Measurements from ENCODE around the gene CDC42BPB.
"Not testable (repeated sequence)": the region's sequence is repeated elsewhere in the genome, so short reads cannot be mapped to it uniquely, and the experiment has no call there.

CDC42BPB gene

DNA sequence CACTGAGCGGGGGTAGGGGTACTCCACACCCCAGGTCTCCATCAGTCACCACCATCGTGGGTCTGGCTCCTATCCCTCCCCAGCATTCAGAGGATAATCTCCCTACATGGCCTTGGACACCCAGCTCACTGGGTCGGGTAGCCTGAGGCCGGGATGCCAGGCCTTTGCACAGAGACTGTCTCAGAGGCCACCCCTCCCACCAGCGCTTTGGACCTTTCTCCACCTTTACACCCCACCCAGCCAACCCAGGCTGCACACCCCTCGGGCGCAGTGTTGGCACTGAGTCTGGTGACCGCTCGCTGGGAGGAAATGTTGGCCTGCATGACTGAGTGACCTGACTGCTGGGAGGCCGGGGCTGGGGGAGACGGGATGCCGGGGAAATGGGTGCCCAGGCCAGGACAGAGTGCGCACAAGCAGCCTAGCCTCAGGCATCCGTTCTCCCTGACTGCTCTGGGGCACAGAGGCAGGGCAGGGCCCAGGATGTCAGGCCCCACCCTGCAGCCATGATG, 16.1 kb upstream of the CDC42BPB start:
- no peak for DNase-seq

- no peak for DNase-seq
Measured at GRCh38 chr14:103072595-103073366, 15.4 kb upstream of the CDC42BPB start.

GRCh38 chr14:103071544-103072251, 14.3 kb upstream of the CDC42BPB start:
- DNase-seq: no peak

DNA sequence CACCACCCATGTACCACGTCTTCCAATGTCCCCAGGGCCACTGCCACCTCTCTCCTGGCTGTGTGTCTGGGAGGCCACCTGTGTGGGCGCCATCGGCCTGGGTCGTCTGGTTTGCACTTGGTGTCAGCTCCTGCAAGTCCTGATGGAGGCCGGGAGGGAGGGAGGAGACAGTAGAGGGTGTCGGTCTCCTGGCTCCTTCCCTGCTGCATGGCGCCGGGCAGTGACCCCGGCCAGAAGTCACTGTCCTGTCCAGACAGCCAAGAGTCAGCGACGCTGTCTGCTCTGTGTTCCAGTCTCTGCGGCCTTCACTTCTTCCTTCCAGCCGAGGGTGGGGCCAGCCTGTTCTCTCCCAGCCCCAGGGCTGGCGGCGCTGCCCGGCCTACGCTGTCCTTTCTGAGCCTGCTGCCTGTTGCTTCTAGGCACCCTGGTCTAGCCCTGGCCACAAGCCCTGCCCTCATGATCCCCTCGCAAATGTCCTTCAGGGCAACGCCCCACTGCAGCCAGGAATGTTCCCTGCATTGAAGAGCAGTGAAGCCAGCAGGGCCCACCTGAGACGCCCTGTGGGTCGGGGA, 13.7 kb upstream of the CDC42BPB start:
- DNase-seq: no peak

DNA sequence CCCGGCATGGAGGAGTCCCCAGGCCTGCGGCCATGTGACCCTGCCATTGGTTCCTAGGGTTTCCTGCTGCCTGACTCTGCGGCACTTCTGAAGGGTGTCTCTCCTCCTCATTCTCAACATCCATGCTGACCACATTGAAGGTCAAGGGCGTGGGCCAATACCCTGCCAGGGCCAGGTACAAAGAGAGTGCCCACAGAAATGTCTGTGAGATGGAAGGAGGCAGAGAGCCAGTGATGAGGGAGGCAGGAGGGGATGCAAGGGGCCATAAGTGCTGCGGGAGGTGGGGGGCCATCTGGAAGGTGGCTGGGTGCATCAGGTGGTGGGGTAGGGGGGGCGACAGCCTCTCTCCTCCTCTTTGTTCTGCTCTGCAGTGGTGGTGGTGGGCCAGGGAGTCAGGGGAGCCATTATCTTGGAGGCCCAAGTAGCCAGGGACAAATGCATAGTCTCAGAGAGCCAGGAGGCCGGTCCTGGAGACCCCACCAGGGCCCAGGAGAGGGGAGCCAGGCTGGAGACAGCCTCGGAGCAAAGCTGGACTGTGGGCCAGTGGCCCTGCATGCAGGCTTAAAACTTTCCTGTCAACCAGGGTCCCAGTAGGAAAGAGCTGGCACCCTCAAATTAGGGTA, 13.0 kb upstream of the CDC42BPB start:
- DNase-seq: no peak

GRCh38 chr14:103068351-103069073, 11.2 kb upstream of the CDC42BPB start:
- DNase-seq: no peak

DNA sequence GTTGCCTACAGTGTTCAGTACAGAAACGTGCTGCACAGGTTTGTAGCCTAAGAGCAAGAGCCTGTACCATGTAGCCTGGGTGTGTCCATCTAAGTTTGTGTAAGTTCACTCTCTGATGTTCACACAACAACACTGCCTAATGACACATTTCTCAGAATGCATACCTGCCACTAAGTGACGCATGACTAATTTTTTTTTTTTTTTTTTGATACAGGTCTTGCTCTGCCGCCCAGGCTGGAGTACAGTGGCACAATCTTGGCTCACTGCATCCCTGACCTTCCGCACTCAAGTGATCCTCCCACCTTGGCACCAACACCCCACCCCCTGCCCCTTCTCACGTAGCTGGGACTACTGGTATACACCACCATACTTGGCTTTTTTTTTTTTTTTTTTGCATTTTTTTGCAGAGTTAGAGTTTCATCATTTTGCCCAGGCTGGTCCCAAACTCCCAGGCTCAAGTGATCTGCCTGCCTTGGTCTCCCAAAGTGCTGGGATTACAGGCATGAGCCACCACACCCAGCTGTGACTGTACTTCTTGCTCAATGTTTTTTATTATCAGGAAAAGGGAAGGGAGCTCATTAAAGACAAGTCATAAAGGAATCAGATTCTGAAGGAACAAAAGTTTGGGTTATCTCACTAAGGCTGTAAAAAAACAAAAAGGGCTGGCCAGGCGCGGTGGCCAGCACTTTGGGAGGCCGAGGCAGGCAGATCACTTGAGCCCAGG, 10.0 kb upstream of the CDC42BPB start:
- no peak for DNase-seq

- no peak for DNase-seq
Measured at GRCh38 chr14:103066399-103066798, 9.1 kb upstream of the CDC42BPB start.

- no peak for DNase-seq
Measured at GRCh38 chr14:103065861-103066260, 8.5 kb upstream of the CDC42BPB start.

- no peak for DNase-seq
Measured at GRCh38 chr14:103064978-103065377, 7.6 kb upstream of the CDC42BPB start.

DNA sequence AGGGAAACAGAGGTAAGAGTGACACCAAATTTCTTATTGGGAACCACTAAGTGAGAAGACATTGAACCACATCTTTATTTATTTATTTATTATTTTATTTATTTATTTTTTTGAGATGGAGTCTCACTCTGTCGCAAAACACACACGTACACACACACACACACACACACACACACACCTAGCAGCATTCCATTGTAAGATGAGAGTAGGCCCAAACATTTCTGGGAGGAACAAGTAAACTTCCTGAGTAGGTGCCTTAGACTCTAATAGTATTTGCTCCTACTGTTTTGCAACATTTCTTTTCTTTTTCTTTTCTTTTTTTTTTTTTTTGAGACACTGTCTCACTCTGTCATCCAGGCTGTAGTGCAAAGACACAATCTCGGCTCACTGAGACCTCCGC, 7.1 kb upstream of the CDC42BPB start:
- DNase-seq: no peak

DNA sequence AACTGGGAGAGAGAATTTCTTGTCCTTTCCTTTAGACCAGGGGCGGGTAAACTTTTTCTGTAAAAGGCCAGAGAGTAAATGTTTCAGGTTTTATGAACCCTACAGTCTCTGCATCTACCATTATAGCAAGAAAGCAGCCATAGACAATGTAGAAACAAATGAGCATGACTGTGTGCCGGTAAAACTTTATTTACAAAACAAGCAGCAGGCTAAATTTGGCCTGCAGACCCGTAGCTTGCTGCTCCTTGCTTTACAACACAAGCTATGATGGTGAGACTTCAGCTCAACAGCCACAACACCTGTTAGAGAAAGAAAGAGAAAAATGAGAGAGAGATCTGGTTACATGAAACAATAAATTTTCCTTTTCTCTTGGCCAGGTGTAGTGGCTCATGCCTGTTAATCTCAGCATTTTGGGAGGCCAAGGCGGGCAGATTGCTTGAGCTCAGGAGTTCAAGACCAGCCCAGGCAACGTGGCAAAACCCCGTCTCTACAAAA, 4.2 kb upstream of the CDC42BPB start:
- no peak for DNase-seq

- no peak for DNase-seq
Measured at GRCh38 chr14:103059556-103059955, 2.2 kb upstream of the CDC42BPB start.

- DNase-seq: no peak
Measured at GRCh38 chr14:103058164-103059055, 1.1 kb upstream of the CDC42BPB start.

DNA sequence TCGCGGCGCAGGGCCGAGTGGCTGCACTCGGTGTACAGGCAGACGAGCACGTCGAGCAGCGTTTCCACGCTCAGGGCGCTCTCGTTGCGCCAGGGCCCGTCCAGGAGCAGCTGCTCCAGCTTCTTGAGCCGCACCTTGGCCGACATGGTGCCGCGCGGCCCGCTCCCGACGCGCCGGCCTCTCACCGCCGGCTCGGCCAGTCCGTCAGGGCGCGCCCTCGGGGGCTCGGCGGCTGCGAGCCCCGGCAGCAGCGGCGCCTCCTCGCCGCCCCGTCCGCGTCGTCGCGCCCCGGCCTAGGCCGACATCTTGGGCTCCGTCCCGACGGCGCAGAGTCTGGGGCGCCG, 349 bp downstream of the CDC42BPB start:
- DNase-seq: no peak

DNA sequence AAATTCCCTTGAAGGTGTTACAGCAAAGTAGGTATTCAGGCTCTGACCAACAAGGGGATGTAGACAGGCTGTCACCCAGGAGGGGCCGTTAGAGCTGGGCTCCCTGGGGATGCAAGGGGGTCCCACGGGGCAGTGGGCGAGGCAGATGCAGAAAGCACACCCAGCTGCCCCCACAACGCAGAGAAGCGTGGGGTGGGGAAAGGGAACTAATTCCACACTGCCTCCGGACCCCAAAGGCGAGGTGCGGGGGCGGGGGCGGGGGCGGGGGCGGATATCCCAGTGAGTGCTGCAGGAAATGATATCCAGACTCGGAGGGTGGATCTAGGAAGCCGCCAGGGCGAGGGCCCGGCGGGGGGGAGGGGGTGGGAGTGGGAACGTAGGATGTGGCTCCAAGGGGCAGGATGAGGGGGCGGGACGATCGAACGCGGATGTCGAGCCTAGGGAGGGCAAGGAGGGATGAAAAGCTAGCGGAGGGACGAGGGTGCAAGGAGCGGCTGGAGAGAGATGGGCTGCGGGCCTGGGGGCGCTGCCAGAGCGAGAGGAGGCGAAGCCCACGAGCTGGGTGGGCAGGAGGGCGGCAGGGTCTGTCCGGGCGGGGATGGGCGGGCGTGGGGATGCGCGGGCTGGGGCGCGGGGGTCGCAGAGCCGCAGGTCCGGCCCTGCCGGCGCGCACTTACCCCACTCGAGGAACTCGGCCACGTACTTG, 874 bp downstream of the CDC42BPB start:
- no peak for DNase-seq

DNA sequence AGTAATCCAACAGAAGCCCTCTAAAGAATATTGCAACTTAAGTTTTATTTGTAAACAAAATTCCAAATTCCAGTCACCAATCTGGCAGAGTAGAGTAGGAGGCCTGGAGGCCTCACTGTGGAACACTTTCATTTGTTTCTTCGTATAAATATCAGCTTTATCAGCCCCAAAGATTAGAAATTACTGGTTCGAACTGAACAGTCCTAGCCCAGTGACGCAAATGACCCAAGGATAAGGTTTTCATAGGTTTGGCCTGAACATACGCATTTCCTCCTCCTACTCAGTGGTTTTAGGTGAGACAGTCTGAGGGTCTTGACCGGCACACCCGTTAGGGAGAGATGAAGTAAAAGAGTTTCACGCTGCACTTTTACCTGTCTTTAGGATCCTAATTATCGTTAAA, 1.7 kb downstream of the CDC42BPB start:
- no peak for DNase-seq

- DNase-seq: no peak
Measured at GRCh38 chr14:103052407-103052806, 4.9 kb downstream of the CDC42BPB start.

DNA sequence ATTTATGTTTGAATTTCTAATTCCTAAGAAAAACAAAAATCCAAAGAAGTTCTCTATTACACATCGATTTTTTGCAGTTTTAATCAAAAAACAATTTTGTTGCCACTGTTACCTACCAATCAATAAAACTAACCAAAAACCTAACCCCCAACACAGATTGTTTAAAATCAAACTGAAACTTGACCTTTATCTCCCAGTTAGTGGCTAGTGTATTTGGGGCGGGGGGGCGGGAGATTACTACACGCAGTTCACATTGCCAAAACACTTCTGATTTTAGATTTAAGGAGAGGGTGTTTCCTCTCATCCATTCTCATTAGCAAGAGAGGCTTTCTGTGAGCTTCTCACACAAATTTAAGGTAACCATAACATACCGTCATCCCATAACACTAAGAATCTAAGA, 6.4 kb downstream of the CDC42BPB start:
- no peak for DNase-seq

- not testable (repeated sequence) for DNase-seq
Measured at GRCh38 chr14:103047453-103047852, 9.9 kb downstream of the CDC42BPB start.

Data from activated T-cell treated with anti-CD3 and anti-CD28 coated beads, Interleukin-2, amount 50 U/mL, for 1 hour (primary cell).